HepG2 (cell line): ENCODE results near the gene TSPAN3. TPM values are rescaled to one million over a fixed set of nuclear protein-coding genes. Genes with fewer than 3 reads are reported as not detected.

Source experiments
- ATAC-seq: fragments of 200-7000 bp; cut with Tn5 transposase; 3 replicates; pipeline ENCODE4 v1.9.1; 2020; ENCODE audit warnings: mild to moderate bottlenecking, moderate library complexity
- BruUV-seq: library from RNA; stranded (reverse); fragments of 400-500 nt; replicated peaks from 2 replicates; lab custom pipeline; 2021; lab: Mats Ljungman, UMichigan
- CTCF ChIA-PET: fragments of 300-600 bp; formaldehyde crosslinking; extraction: SDS; loops from one replicate; lab custom pipeline; 2021; ENCODE audit warnings: low total read pairs, inconsistent platforms, low intra/inter-chr PET ratio; lab: Yijun Ruan, JAX
- POLR2A ChIA-PET: fragments of 350-600 bp; sonication (Branson Sonifier 250); formaldehyde crosslinking; loops from one replicate; lab custom pipeline; 2020; ENCODE audit warnings: antibody characterized with exemption, inconsistent platforms; lab: Yijun Ruan, JAX
- DNase-seq: peaks from one replicate; pipeline ENCODE4 v3.0.0-alpha.2; 2015; ENCODE audit warnings: low spot score
- FAIRE-seq: peaks from 3 replicates; lab custom pipeline; 2011; peaks lifted over from hg19 to GRCh38; lab: Jason Lieb, UNC
- H2AFZ ChIP-seq: one replicate; pipeline ENCODE4 v1.6.1; 2011; ENCODE audit warnings: low read length, inconsistent platforms
- H3K27ac ChIP-seq: fragments of 300-600 bp; 3 replicates; pipeline ENCODE4 v1.8.0; 2011; ENCODE audit warnings: mixed run types, mild to moderate bottlenecking, mixed read lengths, low read length, inconsistent platforms; ENCODE audit not compliant: insufficient read depth; ENCODE audit errors: extremely low read length
- H3K27me3 ChIP-seq, 2 experiments: fragments of 200-600 bp in 1 of 2; 2 replicates in 1 of 2; 3 replicates in 1 of 2; pipeline versions ENCODE4 v1.6.0 to v1.8.0; 2011; ENCODE audit warnings: low read length in 2 of 2, mild to moderate bottlenecking in 2 of 2, moderate library complexity in 2 of 2, inconsistent platforms in 1 of 2; ENCODE audit not compliant: insufficient read depth in 2 of 2, control insufficient read depth in 1 of 2
- H3K36me3 ChIP-seq, 2 experiments: fragments of 200-600 bp in 1 of 2; replicated peaks in 1 of 2; 2 replicates in 1 of 2; 3 replicates in 1 of 2; pipeline versions ENCODE4 v1.5.1 to v1.8.0; 2011; ENCODE audit warnings: low read length in 2 of 2, inconsistent platforms in 1 of 2; ENCODE audit not compliant: insufficient read depth in 2 of 2, control insufficient read depth in 1 of 2
- H3K4me1 ChIP-seq: 2 replicates; pipeline ENCODE4 v1.5.1; 2012; ENCODE audit warnings: low read length, inconsistent platforms; ENCODE audit not compliant: insufficient read depth
- H3K4me2 ChIP-seq: 2 replicates; pipeline ENCODE4 v1.6.0; 2011; ENCODE audit warnings: low read depth, low read length, inconsistent platforms
- H3K4me3 ChIP-seq, 3 experiments: fragments of 200-600 bp in 1 of 3; sonication (generic), shearing (Covaris generic) in 1 of 3; replicated peaks in 1 of 3; 2 replicates each; pipeline ENCODE4 v1.5.1; 2011 to 2016; ENCODE audit warnings: low read length in 3 of 3, inconsistent platforms in 2 of 3, low read depth in 2 of 3, mild to moderate bottlenecking in 2 of 3, control low read depth in 1 of 3, mixed read lengths in 1 of 3; ENCODE audit not compliant: insufficient read depth in 1 of 3
- H3K79me2 ChIP-seq: one replicate; pipeline ENCODE4 v1.6.1; 2011; ENCODE audit warnings: low read length, inconsistent platforms; ENCODE audit not compliant: insufficient read depth
- H3K9ac ChIP-seq: 2 replicates; pipeline ENCODE4 v1.6.0; 2011; ENCODE audit warnings: mild to moderate bottlenecking, low read depth, low read length, inconsistent platforms; ENCODE audit not compliant: insufficient read depth
- H3K9me3 ChIP-seq: 2 replicates; pipeline ENCODE4 v1.5.1; 2012; ENCODE audit warnings: mild to moderate bottlenecking, low read length
- H4K20me1 ChIP-seq: 2 replicates; pipeline ENCODE4 v1.6.0; 2011; ENCODE audit warnings: inconsistent platforms, mild to moderate bottlenecking, low read length, moderate library complexity; ENCODE audit not compliant: insufficient read depth
- E2F5 ChIP-seq: sonication (generic); formaldehyde crosslinking; conservative IDR thresholded peaks from 2 replicates; pipeline ENCODE4 v1.4.0; 2020; ENCODE audit warnings: missing genetic modification reagents
- FOXC1 ChIP-seq: sonication (generic); formaldehyde crosslinking; IDR thresholded peaks from 2 replicates; pipeline ENCODE4 v1.8.0; 2022; ENCODE audit warnings: mild to moderate bottlenecking, missing genetic modification reagents, borderline replicate concordance
- GTF2F1 ChIP-seq: fragments of 150-350 bp; IDR thresholded peaks from 2 replicates; pipeline ENCODE4 v1.6.1; 2014; ENCODE audit warnings: low read length
- HMG20B ChIP-seq: conservative IDR thresholded peaks from 2 replicates; pipeline ENCODE4 v1.6.1; 2016; ENCODE audit warnings: missing genetic modification reagents, missing compliant biosample characterization
- HOXA5 ChIP-seq: sonication (generic); formaldehyde crosslinking; IDR thresholded peaks from 2 replicates; pipeline ENCODE4 v1.4.0; 2020; ENCODE audit warnings: missing genetic modification reagents
- MIER2 ChIP-seq: IDR thresholded peaks from 2 replicates; pipeline ENCODE4 v1.6.1; 2016; ENCODE audit warnings: missing biosample characterization, missing genetic modification reagents
- NFE2L1 ChIP-seq: sonication (generic); formaldehyde crosslinking; IDR thresholded peaks from 2 replicates; pipeline ENCODE4 v1.4.0; 2020; ENCODE audit warnings: missing genetic modification reagents, mild to moderate bottlenecking, borderline replicate concordance
- NFIB ChIP-seq: sonication (generic); formaldehyde crosslinking; IDR thresholded peaks from 2 replicates; pipeline ENCODE4 v1.9.0; 2021; ENCODE audit warnings: missing genetic modification reagents, mild to moderate bottlenecking, borderline replicate concordance
- PITX1 ChIP-seq: sonication (generic); formaldehyde crosslinking; IDR thresholded peaks from 2 replicates; pipeline ENCODE4 v1.5.1; 2020; ENCODE audit warnings: mild to moderate bottlenecking, missing genetic modification reagents
- ZBTB33 ChIP-seq: sonication (generic); formaldehyde crosslinking; IDR thresholded peaks from 2 replicates; pipeline ENCODE4 v1.4.0; 2020; ENCODE audit warnings: missing genetic modification reagents
- ZHX1 ChIP-seq: sonication (generic); formaldehyde crosslinking; IDR thresholded peaks from 2 replicates; pipeline ENCODE4 v1.8.1; 2022; ENCODE audit warnings: low read depth, mild to moderate bottlenecking, missing genetic modification reagents
- ZNF501 ChIP-seq: sonication (generic); formaldehyde crosslinking; IDR thresholded peaks from 2 replicates; pipeline ENCODE4 v1.5.1; 2020; ENCODE audit warnings: mild to moderate bottlenecking, moderate library complexity, missing genetic modification reagents
- ZNF607 ChIP-seq: sonication (generic); formaldehyde crosslinking; IDR thresholded peaks from 2 replicates; pipeline ENCODE4 v1.5.1; 2020; ENCODE audit warnings: missing genetic modification reagents, mild to moderate bottlenecking, borderline replicate concordance
- ZNF747 ChIP-seq: sonication (generic); formaldehyde crosslinking; IDR thresholded peaks from 2 replicates; pipeline ENCODE4 v1.8.1; 2023; ENCODE audit warnings: missing genetic modification reagents, mild to moderate bottlenecking, borderline replicate concordance
- ZNF792 ChIP-seq: IDR thresholded peaks from 2 replicates; pipeline ENCODE4 v1.6.1; 2016
- ZSCAN21 ChIP-seq: sonication (generic); formaldehyde crosslinking; IDR thresholded peaks from 2 replicates; pipeline ENCODE4 v1.8.0; 2022; ENCODE audit warnings: mild to moderate bottlenecking, missing genetic modification reagents, moderate library complexity, borderline replicate concordance
- ZSCAN9 ChIP-seq: IDR thresholded peaks from 2 replicates; pipeline ENCODE4 v1.6.1; 2016; ENCODE audit warnings: borderline replicate concordance
- WGBS: methylation state at CpG from one replicate; pipeline ENCODE4 v1.1.6; 2017; ENCODE audit warnings: low lambda C conversion rate; 5-methylcytosine and 5-hydroxymethylcytosine counted together
- in situ Hi-C: cut with HindIII; loops from 2 replicates; pipeline ENCODE4 v1.10.0; 2017; ENCODE audit warnings: low pct_unique_long_range_greater_than_20kb; ENCODE audit not compliant: extremely low pct_ligation_motif_present
- intact Hi-C: fragments of 100-400 bp; cut with micrococcal nuclease; formaldehyde crosslinking; loops from one replicate; pipeline ENCODE4 v1.10.0; 2022; ENCODE audit not compliant: unreplicated experiment
- polyA plus RNA-seq, 8 experiments: library from polyadenylated mRNA; depleted of rRNA in 3 of 8; stranded (reverse) in 7 of 8; unstranded in 1 of 8; fragments of >200 nt; fragmentation: Illumina TruSeq in 4 of 8; extraction: Trizol in 4 of 8; gene quantifications; 2 replicates each; pipeline versions ENCODE4 v1.2.1 to v1.2.3, GENCODE V29; 2011 to 2016; ENCODE audit warnings: low read depth in 4 of 8, missing spikeins in 1 of 8, mixed read lengths in 1 of 8; ENCODE audit not compliant: insufficient read depth in 1 of 8
- total RNA-seq, 5 experiments: library from RNA; depleted of rRNA; stranded (reverse); fragments of >200 nt; fragmentation: Illumina TruSeq; extraction: Trizol; gene quantifications; 2 replicates each; pipeline ENCODE4 v1.2.3, GENCODE V29; 2016; ENCODE audit warnings: low read depth in 1 of 5

Gene TSPAN3
- total and polyA plus RNA-seq, 2 of the 13 experiments (the other 11 are each of a cell fraction or from before 2014, with no cell fraction given): 167 to 170 TPM

- TF ChIP-seq MIER2 (CRISPR knock-in tag): no peak
These were observed 36.8 kb upstream of the TSPAN3 start (continued) for GRCh38 chr15:77107531-77108355.

- 95% methylated on average over 2 of the region's 2 CpGs for WGBS
- no peak for TF ChIP-seq ZNF607 (CRISPR knock-in tag)
- TF ChIP-seq GTF2F1: no peak
- TF ChIP-seq PITX1 (CRISPR knock-in tag): no peak
- no peak for TF ChIP-seq FOXC1 (CRISPR knock-in tag)
- TF ChIP-seq ZHX1: no peak
- no peak for TF ChIP-seq NFIB (CRISPR knock-in tag)
- no peak for TF ChIP-seq ZNF747 (CRISPR knock-in tag)
- no peak for TF ChIP-seq ZNF792 (CRISPR knock-in tag)
- TF ChIP-seq HOXA5 (CRISPR knock-in tag): no peak
- TF ChIP-seq ZBTB33 (CRISPR knock-in tag): no peak
- TF ChIP-seq ZNF501 (CRISPR knock-in tag): no peak
- no peak for TF ChIP-seq ZSCAN9 (CRISPR knock-in tag)
- no peak for TF ChIP-seq HMG20B (CRISPR knock-in tag)
- no peak for TF ChIP-seq NFE2L1
- no peak for TF ChIP-seq ZSCAN21 (CRISPR knock-in tag)
- no peak for TF ChIP-seq E2F5 (CRISPR knock-in tag)
These were observed 36.2 kb upstream of the TSPAN3 start for GRCh38 chr15:77107068-77107467.

More at GRCh38 chr15:77107068-77107467, 36.2 kb upstream of the TSPAN3 start:
- no peak overlapping the region for H3K9ac ChIP-seq
- no peaks in the 10 kb centered on the region for H4K20me1 ChIP-seq
- H3K36me3 ChIP-seq: peaks cover 0 to 4% of the 10 kb centered on the region in 2 experiments; a peak in 1 of 5 replicates
- peaks cover 6% of the 10 kb centered on the region for H3K4me1 ChIP-seq
- no peak overlapping the region for H3K4me2 ChIP-seq
- no TSS peak for BruUV-seq
- H3K79me2 ChIP-seq: no peaks in the 10 kb centered on the region
- H3K27me3 ChIP-seq: no peaks in the 10 kb centered on the region
- no peaks in the 10 kb centered on the region for H3K9me3 ChIP-seq
- intact Hi-C loops: loop anchor here (1.0 kb wide), 1 partner anchor 389 kb away; no protein-coding TSS in a partner anchor
- POLR2A ChIA-PET: no interaction called here
- CTCF ChIA-PET: interaction anchor here (1.8 to 2.0 kb wide), 2 partner anchors 390 to 436 kb away, joined by 10 to 15 read pairs; no protein-coding TSS in a partner anchor
- H3K27ac ChIP-seq: no peak overlapping the region
- ATAC-seq (no peak), DNase-seq (no peak), FAIRE-seq (no peak)
- in situ Hi-C loops: loop anchor here (5.0 kb wide), 1 partner anchor 435 kb away; no protein-coding TSS in a partner anchor
- H2AFZ ChIP-seq: no peak overlapping the region
- H3K4me3 ChIP-seq: no peak overlapping the region
